A549 treated with AZD9567 at 1 μM for 4 hours (cell line): ENCODE data around the gene GSTA1. TPM values are rescaled to one million over a fixed set of nuclear protein-coding genes. Genes with fewer than 3 reads are reported as not detected.

Experiments used
- total RNA-seq: library from RNA; stranded (reverse); fragments of 200-300 nt; extraction: Qiagen RNA extraction; gene quantifications from 5 replicates; pipeline ENCODE4 v1.2.3, GENCODE V29; 2022; ENCODE audit not compliant: insufficient read depth

The GSTA1 gene
- not detected in 5 replicates for total RNA-seq

DNA sequence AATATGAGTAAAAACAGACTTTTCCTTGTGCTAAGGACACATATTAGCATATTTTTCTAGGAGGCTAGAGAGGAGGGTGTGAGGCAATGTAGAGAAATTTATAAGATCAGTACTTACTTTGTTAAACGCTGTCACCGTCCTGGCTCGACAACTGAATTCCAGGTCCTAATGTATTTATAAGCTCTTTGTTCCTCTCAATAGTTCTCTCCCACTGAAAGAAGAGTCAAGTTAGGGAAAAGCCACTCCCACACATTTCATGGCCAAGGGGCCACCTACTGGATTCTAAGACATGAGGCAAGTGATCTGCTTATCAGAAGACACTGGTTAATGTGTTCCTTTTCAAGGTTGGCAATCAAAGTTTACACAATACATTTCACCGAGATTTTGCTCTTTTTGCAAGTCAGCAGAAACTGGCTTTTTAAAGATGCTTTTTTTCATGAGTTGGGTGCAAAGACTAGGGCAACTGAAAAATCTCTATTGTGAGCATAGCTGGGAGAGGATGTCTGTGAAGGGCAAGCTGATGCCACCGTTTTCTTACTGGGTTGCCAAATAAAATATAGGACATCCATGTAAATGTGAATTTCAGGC is at the start of gene GSTA1:
TSS of gene GSTA1 (minus strand) at position 149 of the 588 bp plus-strand sequence. CDS start 4,549 bp downstream, outside the sequence.

DNA sequence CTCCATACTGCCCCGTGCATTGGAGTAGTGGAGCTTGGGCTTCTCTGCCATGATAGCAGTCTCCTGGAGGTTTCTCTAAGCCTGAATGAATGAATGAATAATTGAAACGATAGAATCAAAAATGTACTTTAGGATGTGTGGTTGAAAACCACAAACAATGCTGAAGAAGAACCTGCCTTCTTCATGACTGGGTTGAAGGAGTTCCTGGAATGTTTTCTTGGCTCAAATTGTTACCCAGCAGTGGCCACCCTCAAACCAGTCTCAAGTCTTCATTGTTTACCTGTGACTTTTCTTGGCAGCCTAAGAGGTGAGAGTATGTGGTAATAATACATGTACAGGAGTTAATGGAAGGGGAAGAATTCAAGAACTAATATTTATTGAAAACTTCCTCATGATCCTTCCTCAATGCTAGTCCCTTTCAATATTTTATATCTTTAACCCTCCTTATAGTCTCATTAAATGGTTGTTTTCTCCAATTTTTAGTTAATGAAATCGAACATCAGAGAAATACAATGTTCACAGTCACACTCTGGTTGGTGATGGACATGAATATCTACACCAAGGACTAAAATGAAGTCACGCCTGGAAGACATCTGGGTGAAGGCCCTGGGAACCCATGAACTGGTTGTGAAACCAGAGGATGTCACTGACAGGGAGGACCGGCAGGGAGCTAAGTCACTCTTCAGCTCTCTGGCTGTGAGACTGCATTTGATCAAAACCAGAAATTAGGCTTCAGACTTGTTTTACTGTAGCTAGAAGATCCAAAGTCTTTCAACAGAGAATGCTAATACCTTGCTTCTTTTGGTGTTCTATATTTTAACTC is 37.4 kb upstream of the GSTA1 start, which contains the start of gene GSTA5:
TSS of gene GSTA5 (minus strand) at position 51 of the 823 bp plus-strand sequence.

DNA sequence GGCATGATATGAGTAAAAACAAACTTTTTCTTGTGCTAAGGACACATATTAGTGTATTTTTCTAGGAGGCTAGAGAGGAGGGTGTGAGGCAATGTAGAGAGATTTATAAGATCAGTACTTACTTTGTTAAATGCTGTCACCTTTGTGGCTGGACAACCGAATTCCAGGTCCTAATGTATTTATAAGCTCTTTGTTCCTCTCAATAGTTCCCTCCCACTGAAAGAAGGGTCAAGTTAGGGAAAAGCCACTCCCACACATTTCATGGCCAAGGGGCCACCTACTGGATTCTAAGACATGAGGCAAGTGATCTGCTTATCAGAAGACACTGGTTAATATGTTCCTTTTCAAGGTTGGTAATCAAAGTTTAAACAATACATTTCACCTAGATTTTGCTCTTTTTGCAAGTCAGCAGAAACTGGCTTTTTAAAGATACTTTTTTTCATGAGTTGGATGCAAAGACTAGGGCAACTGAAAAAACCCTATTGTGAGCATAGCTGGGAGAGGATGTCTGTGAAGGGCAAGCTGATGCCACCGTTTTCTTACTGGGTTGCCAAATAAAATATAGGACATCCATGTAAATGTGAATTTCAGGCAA is 40.2 kb downstream of the GSTA1 start, which contains the start of gene GSTA2:
TSS of gene GSTA2 (minus strand) at position 154 of the 595 bp plus-strand sequence. CDS start 5,528 bp downstream, outside the sequence.

Other genes starting within 250 kb of the GSTA1 start
- gene TRAM2, start 226.8 kb downstream of the GSTA1 start, total RNA-seq: 28.3 to 37.2 TPM (median 32.6 TPM) in 5 replicates
- gene TMEM14A, start 132.7 kb downstream of the GSTA1 start, total RNA-seq: 35.0 to 39.3 TPM (median 38.9 TPM) in 5 replicates
- 0.06 to 0.08 TPM in 2 of 5 replicates, not detected in the others for gene GSTA2, start 40.3 kb downstream of the GSTA1 start, total RNA-seq
- not detected in 5 replicates for gene GSTA5, start 37.0 kb upstream of the GSTA1 start, total RNA-seq
- not detected in 5 replicates for gene GSTA3, start 105.9 kb upstream of the GSTA1 start, total RNA-seq
- 7.2 to 9.3 TPM (median 8.4 TPM) in 5 replicates for gene GSTA4, start 191.5 kb upstream of the GSTA1 start, total RNA-seq